Measurements from ENCODE around the gene TCOF1.

DNA sequence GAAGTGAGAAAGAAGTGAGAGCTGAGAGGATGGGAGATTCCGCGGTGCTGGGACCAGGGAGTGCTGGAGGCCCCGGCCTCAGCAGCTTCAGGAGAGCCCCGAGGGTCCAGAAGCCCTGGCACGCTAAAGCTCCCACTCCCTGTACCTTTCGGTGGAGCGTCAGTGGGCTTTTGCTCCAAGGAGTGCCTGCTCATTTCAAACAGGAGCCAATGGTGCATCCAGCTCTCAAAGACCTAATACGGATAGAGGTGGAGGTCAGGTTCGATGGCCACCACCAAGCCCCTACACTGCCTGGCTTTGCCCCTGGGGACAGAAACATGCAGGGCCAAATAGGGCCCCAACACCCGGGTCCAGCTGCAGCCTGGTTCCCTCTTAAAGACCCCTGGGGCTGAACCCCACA is 47.0 kb downstream of the TCOF1 start:
- TF ChIP-seq, protein P1, sequence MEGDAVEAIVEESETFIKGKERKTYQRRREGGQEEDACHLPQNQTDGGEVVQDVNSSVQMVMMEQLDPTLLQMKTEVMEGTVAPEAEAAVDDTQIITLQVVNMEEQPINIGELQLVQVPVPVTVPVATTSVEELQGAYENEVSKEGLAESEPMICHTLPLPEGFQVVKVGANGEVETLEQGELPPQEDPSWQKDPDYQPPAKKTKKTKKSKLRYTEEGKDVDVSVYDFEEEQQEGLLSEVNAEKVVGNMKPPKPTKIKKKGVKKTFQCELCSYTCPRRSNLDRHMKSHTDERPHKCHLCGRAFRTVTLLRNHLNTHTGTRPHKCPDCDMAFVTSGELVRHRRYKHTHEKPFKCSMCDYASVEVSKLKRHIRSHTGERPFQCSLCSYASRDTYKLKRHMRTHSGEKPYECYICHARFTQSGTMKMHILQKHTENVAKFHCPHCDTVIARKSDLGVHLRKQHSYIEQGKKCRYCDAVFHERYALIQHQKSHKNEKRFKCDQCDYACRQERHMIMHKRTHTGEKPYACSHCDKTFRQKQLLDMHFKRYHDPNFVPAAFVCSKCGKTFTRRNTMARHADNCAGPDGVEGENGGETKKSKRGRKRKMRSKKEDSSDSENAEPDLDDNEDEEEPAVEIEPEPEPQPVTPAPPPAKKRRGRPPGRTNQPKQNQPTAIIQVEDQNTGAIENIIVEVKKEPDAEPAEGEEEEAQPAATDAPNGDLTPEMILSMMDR (IDR thresholded peaks at IDR 0.05) = no peak
- TF ChIP-seq POLR2AphosphoS5 (IDR thresholded peaks at IDR 0.05) = no peak
